NCI-H2029 (cell line): Measurements from ENCODE around the gene RAB11FIP4.

ENCODE experiments used
- DNase-seq: peaks from one replicate; lab custom pipeline; 2025; lab: John Stamatoyannopoulos, UW

RAB11FIP4 gene

GRCh38 chr17:31411707-31412285 lies 20.3 kb downstream of the RAB11FIP4 start:
- DNase-seq = no peak

DNA sequence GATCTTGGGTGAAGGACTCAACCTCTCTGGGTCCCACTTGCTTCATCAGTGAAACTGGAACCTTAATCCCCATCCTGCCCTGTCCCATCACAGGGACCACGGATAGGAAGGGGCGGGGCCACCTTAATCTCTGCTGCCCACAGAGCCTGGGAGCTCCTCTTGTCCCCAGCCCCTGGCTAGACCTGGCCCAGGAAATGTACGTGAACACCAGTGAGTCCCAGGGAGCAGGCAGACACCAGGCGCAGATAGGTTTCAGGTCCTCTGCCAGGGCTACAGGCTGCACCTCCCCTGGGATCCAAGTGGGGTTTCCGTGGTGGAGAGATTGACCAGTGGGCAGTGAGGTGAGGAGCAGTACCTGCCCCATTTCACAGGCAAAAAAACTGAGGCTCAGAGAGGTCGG lies 21.0 kb downstream of the RAB11FIP4 start:
- DNase-seq = no peak

DNA sequence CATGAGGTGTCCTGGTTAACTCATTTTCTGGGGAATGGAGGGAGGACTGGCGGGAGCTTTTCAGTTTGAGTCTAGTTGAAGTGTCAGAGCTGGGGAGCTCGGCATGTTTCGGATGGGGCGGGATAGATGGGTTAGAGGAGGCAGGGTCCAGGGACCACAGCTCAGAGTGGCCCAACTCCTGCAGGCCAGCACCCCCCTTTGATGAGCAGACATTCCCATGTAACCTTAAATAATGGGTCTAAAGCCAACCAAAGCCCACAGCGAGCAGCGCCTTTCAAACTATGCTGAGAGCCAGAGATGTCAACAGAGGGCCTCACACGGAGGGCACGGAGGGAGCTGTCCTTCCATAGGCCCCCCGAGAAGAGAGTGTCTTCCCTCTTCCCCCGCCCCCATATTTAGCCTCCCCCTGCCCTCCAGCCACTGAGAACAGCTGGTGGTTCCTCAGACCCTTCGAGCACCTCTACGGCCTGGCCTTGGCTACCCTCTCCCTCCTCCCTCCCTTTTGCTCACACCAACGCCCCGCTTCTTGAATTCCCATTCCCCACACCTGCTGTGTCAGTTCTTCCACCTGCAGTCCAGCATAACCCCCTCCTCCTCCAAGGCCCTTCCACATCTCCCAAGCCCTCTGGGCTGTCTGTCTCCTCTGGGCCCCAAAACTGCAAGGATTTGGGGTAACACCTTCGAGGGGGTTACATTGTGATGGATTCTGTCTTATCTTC lies 21.8 kb downstream of the RAB11FIP4 start:
- DNase-seq = no peak

DNA sequence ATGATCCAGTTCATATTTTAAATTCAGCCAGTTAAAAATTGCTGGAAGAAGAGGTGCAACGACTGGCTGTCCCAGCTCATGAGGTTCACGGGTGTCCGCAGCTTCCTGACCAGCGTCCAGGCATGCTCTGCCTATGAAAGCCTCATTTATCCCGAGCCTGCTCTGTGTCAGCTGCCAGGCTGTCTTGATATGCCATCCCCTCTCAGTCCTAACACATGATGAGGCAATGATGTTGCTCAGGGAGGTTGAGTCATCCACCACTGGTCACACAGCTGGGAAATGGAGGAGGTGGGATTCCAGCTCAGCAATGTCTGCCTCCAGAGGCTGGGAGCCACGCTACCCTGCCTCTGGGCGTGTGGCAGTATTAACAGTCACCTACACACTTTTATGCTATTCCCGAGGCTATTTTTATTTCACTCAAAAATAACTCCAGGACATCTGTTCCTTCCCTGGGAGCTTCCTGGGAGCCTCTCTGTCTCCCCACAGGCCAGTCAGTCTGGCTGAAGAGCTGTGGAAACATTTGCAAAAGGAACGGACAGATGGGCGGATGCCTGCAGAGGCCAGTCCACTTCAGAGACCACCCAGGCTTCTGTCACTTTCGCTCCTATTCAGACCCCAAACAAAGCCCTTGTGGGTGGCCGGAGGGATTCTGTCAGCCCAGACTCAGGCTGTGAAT lies 22.5 kb downstream of the RAB11FIP4 start:
- DNase-seq = no peak

DNA sequence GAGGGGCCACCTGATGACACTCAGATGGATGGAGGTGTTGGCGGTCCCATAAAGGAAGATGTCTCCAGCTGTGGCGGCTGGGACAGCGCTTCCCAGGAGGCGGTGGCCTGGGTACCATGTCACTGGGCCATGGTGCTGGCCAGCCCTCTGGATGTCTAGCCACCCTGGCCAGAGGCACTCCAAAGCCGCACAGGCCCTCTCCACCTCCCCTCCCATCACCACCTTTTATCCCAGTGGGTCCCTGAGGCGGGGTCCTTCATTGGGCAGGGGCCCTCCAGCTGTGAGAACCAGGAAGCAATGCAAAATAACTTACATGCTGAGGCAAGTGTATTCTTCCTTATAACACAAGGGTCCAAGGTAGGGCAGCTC lies 23.1 kb downstream of the RAB11FIP4 start:
- no peak for DNase-seq

GRCh38 chr17:31415004-31415454 lies 23.6 kb downstream of the RAB11FIP4 start:
- DNase-seq = no peak

- no peak for DNase-seq
Observed at GRCh38 chr17:31415640-31416502, 24.4 kb downstream of the RAB11FIP4 start.

DNA sequence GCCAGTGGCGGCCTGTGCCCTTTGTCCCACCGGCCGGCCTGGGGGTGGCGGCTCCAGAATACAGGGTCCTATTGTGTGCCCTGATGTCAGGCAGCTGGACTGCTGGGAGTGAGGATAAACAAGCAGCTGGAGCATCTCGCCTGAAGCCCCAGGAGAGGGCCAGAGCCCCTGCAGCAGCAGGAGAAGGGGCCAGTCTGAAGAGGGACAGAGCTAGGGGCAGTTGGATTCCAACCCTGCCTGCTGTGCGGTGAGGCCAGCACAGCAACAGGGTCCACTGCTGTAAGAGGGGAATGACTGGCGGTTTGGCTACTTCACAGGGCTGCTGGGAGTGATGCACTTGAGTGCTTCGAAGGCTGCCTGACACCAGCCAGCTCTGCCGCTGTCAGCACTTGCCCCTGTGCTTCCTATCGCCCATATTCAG lies 25.0 kb downstream of the RAB11FIP4 start:
- no peak for DNase-seq

DNA sequence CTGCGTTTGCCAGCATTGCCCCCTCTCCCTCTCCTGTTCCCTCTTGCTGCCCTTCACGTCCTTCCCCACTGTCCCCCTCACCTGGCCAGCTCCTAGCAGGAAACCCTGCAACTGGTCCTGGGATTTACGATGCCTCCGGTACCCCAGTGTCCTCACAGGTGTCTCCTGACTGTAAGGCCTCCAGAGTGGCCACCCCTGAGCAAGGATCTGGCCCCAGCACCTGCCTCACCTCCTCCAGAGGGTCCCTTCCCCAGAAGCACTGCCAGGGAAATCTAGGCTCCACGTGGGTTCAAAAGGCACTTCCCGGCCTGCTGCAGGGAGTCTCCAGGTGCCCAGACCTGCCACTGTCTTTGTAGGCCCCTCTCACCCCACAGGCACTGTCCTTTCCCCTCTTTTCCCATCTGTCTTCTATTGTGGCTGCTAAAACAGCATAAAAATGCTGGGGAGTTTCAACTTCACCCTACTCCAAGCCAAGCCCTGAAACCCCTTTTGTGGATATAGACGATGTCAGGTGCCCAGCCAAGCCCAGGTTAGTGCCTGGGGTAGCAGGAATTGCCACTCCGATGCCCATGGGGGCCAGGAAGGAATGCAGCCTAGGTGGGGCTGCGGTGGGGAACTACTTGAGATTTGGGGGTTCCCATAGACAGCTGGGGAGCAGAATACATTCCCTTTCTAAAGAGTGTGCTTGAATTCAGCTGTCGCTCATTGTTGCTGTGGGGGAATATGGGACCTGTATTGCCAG lies 25.7 kb downstream of the RAB11FIP4 start:
- no peak for DNase-seq

DNA sequence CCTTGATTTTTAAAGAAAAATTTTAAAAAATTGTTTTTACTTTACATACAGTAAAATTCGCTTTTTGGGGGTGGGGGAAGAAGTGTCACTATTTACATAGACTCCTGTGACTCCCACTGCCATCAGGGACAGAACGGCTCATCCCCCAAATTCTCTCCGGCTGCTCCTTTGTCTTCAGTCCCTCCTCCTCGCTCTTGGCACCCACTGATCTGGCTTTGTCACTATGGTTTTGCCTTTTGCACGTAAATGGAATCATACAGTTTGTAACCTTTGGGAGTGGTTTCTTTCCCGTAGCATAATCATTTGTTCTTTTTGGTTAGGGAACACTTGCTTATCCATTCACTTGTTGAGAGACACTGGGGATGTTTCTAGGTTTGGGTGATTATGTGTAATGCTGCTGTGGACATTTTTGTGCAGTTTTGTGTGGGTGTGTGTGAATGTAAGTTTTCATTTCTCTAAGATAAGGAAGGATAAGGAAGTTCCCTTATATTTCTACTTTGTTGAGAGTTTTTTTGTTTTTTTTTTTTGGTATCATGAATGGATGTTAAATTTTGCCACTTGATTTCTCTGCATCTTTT lies 27.4 kb downstream of the RAB11FIP4 start:
- no peak for DNase-seq

DNA sequence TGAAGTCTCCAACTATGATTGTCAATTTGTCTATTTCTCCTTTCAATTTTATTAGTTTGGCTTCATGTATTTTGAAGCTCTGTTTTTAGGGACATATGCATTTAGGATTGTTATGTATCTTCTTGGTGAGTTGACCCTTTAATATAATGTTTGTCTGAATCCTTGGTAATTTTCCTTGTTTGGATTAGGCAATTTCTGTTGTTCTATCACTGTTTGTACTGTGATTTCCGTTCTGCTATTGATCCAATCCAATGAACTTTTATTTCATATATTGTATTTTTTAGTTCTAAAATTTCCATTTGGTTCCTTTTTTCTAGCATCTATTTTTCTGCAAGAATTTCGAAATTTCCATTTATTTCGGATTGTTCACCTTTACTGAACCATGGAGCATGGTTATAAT lies 31.0 kb downstream of the RAB11FIP4 start:
- no peak for DNase-seq

DNA sequence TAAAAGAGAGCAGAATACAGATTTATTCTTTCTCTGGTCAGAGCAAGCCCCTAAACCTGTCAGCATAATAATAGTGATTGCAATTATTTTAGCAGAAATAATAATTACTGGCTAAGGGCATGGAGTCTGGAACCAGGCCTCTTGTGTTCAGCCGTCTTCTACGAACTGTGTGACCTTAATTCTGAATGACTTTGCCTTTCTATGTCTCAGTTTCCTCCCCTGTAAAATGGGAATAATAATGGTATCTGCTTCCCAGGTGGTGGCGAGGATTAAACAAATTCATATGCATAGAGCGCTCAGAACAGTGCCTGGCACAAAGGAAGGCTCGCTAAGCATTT lies 33.4 kb downstream of the RAB11FIP4 start:
- no peak for DNase-seq

GRCh38 chr17:31425282-31426040 lies 34.0 kb downstream of the RAB11FIP4 start:
- DNase-seq = no peak

DNA sequence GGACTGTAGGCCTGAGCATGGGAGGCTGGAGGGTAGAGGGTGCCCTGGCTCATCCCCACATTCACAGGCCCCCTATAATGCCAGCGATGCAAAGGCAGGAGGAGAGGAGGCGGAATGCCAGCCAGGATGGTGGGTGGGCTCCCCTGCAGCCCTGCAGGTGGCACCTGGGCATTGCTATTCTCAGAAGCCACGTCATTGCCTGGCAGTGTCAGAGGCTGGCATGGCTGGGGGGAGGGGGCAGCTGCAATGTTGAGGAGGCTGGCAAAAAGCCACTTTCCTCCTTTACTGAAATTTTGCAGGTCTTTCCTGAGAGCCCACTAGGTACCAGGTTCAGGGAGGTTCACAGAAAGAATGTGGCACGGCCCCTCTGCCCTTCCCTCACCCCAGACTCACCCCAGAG lies 36.2 kb downstream of the RAB11FIP4 start:
- no peak for DNase-seq

GRCh38 chr17:31428111-31428510 lies 36.6 kb downstream of the RAB11FIP4 start:
- DNase-seq = no peak

DNA sequence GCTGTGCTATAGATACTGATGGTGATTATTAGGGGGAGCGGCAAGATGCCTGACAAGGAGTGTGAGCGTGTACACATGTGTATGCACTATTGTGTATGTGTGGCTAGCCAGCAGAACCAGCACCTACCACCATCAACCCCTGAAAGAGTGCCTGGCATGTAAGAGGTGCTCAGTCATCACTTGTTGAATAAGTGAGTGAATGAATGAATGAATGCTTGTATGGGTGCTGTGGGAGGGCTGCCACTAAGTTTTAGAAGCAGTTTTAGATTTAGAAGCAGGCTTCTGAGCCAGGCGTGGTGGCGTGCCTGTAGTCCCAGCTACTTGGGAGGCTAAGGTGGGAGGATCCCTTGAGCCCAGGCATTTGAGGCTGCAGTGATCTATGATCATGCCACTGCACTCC lies 37.0 kb downstream of the RAB11FIP4 start:
- DNase-seq = no peak

GRCh38 chr17:31431098-31431851 lies 39.8 kb downstream of the RAB11FIP4 start:
- no peak for DNase-seq

DNA sequence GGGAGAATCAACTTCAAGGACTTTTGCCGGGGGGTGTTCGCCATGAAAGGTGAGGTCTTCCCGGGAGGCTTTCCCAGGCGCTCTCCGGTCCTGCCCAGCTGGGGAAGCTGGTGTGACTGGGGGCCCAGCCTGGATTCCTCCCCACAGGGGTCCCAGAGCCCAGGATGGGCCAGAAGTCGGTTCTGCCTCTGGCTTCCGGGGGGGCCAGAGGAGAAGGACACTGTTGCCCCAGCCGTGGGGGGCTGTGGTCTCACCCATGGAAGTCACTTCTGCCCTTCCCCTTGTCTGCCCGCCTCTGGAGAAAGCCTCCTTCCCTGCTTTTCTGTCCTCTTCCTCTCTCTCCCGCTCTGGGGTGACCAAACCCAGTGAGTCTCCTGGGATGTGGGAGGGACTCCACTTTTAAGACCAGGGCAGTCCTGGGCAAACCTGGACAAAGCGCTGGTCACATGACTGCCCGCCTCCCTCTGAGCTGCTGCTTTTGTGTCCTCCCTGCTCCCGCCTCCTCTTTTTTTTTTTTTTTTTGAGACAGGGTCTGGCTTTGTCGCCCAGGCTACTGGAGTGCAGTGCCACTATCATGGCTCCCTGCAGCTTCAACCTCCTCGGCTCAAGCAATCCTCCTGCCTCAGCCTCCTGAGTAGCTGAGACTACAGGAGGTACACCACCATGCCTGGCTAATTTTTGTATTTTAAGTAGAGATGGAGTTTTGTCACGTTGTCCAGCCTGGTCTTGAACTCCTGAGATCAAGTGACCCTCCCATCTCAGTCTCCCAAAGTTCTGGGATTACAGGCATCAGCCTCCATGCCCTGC lies 40.6 kb downstream of the RAB11FIP4 start:
- no peak for DNase-seq
